KOPT-K1 (cell line): Measurements from ENCODE around the gene PTPRM.

Source experiments
- H3K27ac ChIP-seq: fragments of 200-600 bp; sonication (generic); 2 replicates; pipeline ENCODE4 v1.5.1; 2016; ENCODE audit warnings: antibody characterized with exemption, mild to moderate bottlenecking, low read depth, low read length; ENCODE audit not compliant: poor library complexity, severe bottlenecking
- H3K36me3 ChIP-seq: fragments of 200-600 bp; sonication (generic); 2 replicates; pipeline ENCODE4 v1.5.1; 2017; ENCODE audit warnings: antibody characterized with exemption, mild to moderate bottlenecking, low read length, moderate library complexity; ENCODE audit not compliant: insufficient read depth
- H3K9me3 ChIP-seq: fragments of 200-600 bp; sonication (generic); 2 replicates; pipeline ENCODE4 v1.5.1; 2017; ENCODE audit warnings: antibody characterized with exemption, low read length, mild to moderate bottlenecking; ENCODE audit not compliant: insufficient read depth, poor library complexity, severe bottlenecking

Gene PTPRM

DNA sequence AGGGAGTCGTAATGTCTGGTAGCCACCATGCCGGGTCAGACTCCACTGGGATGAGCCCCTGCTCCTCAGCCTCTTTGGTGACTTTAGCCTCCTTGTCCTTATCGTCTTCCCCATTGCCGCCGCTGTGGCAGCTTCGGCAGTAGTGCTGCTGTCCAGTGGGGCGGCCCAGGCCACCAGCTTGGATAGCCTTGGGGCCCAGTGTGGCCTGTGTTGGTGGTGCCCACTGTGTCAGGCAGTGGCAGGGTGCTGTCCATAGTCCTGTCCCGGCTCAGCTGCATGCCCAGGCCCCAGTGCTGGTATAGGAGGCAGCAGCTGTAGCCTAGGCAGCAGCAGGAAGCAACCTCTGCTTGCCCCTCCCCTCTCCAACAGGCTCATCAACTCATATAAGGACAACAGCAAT is 845.0 kb downstream of the PTPRM start:
- Histone ChIP-seq H3K36me3 (no peaks in the 10 kb centered on the region), H3K27ac (no peak overlapping the region), H3K9me3 (peaks cover 9% of the 10 kb centered on the region)

DNA sequence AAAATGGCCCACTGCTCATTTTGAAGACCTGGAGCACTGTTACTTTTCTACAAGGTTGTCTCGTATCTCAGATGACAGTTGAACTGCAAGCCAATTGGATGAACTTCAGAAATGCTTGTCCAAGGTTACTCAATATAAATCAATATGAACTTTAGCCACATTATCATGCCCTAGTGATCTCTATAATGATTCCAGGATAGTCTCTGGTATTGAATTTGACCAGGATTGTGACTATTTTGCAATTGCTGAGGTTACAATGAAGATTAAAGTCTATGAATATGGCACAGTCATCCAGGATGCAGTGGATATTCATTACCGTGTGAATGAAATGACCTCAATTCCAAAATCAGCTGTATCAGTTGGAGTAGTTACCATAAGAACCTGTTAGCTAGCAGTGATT is 846.1 kb downstream of the PTPRM start:
- Histone ChIP-seq H3K27ac (no peak overlapping the region), H3K9me3 (peaks cover 9% of the 10 kb centered on the region), H3K36me3 (no peaks in the 10 kb centered on the region)

DNA sequence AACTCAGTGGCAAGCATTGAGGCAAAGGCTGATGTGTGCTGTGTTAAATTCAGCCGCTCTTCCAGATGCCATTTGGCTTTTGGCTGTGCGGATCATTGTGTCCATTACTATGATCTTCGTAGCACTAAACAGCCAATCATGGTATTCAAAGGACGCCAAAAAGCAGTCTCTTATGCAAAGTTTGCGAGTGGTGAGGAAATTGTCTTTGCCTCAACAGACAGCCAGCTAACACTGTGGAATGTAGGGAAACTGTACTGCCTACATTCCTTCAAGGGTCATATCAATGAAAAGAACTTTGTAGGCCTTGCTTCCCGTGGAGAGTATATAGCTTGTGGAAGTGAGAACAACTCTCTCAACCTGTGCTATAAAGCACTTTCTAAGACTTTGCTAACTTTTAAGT is 846.6 kb downstream of the PTPRM start:
- H3K36me3 ChIP-seq, result no peaks in the 10 kb centered on the region
- H3K9me3 ChIP-seq, result peaks cover 9% of the 10 kb centered on the region
- H3K27ac ChIP-seq, result no peak overlapping the region

DNA sequence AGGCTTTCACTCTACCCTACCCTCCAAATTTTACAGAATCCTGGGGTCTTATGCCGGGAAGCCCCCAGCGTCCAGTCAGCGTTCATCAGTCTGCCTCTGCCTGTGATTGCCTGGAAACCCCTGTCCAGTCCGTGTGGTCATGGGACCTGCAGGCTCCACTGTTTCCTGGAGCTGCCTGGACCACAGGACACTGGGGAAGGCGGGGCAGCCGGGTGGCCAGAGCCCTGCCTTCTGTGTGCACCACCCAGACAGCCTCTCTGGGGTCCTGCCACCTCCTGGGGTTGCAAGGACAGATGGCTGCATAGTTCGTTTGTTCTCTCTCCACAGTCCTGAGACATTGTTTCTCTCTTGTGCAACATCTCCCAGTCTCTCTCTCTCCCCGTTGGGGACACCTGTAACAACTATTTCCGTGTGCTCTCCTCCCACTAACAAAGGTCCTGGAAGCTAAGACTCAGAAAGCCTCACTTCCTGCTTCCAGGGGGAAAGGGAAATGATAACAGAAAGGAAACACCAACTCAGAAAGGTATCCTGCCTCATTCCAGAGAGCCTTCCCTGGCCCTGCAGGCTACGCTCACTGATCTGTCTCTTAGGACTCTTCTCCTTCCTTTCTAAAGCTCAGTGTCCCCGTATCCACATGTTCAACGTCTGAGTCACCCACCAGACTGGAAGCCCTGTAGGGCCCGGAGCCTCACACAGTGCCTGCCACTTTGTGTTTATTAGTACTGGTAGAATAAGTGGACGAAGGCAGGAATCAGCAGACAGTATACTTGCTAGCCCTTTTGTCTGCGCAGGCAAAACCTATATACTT is 849.3 kb downstream of the PTPRM start:
- H3K36me3 ChIP-seq, result no peaks in the 10 kb centered on the region
- no peak overlapping the region for H3K27ac ChIP-seq

DNA sequence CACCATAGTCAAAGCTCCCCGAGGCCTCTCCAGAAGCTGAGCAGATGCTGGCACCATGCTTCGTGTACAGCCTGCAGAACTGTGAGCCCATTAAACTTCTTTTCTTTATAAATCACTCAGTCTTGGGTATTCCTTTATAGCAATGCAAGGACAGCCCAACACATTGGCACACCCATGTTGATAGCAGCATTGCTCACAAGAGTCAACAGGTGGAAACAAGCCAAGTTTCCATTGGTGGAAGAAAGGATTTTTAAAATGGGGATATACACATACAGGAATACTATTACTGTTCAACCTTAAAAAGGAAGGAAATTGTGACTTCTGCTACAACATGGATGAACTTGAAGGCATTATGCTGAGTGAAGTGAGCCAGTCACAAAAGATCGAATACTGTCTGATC is 855.3 kb downstream of the PTPRM start:
- Histone ChIP-seq H3K27ac (no peak overlapping the region), H3K36me3 (no peaks in the 10 kb centered on the region), H3K9me3 (no peaks in the 10 kb centered on the region)

More for the DNA sequence above, 849.3 kb downstream of the PTPRM start:
- peaks cover 7% of the 10 kb centered on the region for H3K9me3 ChIP-seq

DNA sequence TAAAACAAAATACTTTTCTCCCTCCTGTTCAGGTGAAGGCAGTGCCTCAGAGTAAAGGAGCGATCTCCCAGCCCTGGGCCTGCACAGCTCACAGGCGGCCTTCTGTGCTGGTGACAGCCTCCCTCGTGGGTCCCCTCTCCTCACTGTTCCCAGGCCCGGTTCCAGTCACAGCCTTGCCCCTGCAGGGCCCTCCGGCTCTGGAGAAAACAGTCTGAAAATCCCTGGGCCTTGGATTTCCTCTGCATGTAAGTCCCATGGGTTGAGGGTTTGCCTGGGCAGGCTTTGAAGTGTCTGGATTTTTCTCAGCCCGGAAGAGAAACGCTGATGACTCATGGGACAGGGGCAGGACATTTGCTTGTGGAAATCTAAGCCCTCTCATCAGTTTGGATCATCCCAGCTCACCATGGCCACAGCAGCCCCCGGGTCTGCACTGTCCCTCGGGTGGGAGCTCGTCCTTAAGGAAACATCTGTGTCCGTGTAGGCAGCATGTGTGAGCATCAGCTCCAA is 856.0 kb downstream of the PTPRM start:
- no peaks in the 10 kb centered on the region for H3K9me3 ChIP-seq
- H3K36me3 ChIP-seq, result no peaks in the 10 kb centered on the region
- H3K27ac ChIP-seq, result no peak overlapping the region

DNA sequence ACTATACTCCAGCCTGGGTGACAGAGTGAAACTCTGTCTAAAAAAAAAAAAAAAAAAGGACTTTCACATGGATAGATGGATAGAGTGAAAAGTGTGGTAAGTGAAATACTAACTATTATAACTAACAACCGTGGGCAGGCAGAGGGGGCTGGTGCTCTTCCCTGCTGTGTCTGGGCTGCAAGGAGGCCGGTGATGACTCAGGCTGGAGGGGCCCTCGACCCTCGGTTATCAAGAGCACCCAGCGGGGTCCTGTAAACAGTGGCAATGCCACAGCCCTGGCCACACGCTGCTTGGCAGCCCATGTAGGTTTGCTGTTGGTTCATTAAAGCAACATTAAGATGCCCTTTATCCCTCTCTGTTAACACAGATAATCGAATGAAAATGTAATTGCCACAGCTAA is 857.4 kb downstream of the PTPRM start:
- Histone ChIP-seq H3K27ac (no peak overlapping the region), H3K9me3 (no peaks in the 10 kb centered on the region), H3K36me3 (no peaks in the 10 kb centered on the region)

DNA sequence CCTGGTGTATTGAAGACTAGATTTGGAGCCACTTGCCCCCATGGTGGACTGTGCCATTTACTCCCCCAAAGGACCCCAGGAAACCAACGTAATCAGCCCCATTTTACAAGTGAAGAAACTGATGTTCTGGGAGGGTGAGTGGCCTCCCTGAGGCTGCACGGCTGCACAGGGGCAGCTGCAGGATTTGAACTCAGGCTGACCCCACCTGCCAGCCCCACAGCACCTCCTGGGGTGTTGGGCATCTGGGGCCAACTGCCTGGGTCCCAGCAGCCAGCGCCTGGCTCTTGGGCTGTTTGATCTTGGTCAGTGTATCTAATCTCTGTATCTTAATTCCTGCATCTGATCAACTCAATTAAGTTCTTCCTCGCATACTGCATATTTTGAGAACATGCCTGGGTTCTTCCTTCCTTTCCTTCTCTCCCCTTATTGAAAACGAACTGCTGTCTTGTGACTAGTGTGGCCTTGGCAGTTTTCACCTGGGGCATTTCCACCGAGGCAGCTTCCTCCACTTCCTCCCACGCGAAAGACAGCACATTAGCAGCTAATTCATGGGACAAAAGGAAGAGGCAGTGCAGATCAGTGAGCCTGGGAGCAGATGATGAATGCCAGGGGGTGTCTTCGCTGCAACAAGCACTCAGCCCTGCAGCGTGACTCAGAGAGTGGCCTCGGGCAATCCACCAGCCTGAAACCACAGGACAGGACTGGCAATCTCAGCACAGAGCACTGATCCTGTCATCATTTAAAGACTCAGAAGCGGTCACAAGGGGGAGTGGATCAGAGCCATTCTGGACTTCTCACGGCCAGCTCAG is 858.0 kb downstream of the PTPRM start:
- no peak overlapping the region for H3K27ac ChIP-seq
- H3K36me3 ChIP-seq, result no peaks in the 10 kb centered on the region
- no peaks in the 10 kb centered on the region for H3K9me3 ChIP-seq

DNA sequence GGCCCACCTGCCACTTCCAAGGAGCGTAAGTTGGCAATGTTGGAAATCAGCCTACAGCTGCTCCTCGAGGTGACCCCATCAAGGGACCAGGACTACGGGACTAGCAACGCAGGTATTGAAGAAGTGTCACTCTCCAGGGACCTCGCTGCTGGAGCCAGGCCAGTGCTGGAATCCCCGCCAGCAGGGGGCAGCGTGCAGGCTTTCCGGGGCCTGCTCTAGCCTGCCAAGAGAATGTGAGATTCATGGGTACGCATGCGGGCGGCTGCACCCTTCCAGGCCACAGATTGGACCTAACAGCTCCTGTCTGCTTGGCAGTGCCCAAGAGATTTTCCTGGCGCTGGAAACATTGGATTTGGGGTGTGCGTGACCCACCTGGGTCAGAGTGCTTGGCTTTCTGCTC is 859.3 kb downstream of the PTPRM start:
- Histone ChIP-seq H3K9me3 (no peaks in the 10 kb centered on the region), H3K36me3 (no peaks in the 10 kb centered on the region), H3K27ac (no peak overlapping the region)

DNA sequence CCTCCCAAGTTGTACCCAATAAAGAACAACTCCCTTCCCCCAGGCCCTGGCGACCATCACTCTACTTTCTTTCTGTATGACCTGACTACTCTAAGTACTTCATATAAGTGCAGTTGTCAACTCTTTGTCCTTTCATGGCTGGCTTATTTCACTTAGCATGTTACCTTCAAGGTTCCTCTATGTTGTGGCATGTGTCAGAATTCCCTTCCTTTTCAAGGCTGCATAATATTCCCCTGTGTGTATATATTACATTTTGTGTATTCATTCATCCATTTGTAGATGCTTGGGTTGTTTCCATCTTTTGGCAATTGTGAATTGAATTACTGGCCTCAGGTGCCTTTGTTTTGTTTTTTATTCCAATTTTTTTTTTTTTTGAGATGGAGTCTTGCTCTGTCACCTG is 860.2 kb downstream of the PTPRM start:
- H3K36me3 ChIP-seq, result no peaks in the 10 kb centered on the region
- H3K27ac ChIP-seq, result no peak overlapping the region
- no peaks in the 10 kb centered on the region for H3K9me3 ChIP-seq

DNA sequence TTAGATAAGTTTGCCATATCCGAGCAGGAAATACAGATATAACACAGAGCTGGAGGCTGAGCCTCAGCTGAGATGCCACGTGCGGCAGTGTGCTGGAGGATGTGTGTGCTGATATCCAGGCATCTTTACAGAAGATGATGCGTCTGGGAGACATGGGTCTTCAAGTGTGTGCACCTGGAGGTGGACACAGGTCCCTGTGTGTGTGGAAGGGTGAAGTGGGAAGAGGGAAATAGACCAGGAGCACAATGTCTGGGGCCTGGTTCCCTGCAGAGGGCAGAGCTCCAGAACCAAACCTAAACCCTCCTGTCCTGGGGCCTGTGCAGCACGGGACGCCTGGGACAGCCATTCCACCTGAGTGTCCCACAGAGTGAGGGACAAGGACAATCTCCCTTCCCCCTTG is 861.8 kb downstream of the PTPRM start:
- H3K27ac ChIP-seq, result no peak overlapping the region
- H3K9me3 ChIP-seq, result no peaks in the 10 kb centered on the region
- H3K36me3 ChIP-seq, result no peaks in the 10 kb centered on the region

DNA sequence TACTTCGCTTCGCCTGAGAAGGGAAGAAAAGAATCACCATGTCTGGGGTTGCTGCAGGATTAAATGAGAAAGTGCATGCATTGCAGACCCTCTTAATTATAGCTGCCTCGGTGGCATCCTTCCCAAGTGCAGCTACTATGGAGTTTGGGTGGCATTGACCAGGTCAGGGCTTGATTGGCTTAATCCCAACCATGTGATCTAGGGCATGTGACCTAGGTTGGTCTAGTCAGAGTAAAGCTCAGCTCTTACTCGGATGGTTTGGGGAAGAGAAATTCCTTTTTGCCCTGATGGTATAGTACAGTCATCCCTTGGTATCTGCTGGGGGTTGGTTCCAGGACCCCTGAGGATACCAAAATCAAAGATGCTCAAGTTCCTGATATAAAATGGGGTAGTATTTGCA is 863.9 kb downstream of the PTPRM start:
- Histone ChIP-seq H3K36me3 (no peaks in the 10 kb centered on the region), H3K27ac (no peak overlapping the region)

DNA sequence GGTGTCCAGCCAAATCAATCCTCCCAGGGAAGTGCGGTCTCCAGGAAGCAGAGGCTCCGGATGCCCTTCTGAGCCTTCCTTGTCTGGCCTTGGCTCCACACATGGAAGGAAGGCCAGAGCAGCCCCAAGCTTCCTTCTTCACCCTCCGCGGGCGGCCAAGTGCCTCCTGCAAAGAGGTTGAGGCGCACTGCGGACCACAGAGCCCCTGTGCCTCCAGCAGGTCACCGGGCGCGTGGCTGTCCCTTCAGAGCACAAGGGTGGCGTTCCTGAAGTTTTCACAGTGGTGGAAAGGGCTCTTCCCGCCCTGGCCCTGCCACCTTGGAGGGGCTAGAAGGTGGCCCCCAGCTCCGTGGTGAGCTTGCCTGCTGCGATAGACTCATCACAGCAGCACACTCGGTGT is 866.2 kb downstream of the PTPRM start:
- Histone ChIP-seq H3K9me3 (no peaks in the 10 kb centered on the region), H3K36me3 (no peaks in the 10 kb centered on the region), H3K27ac (no peak overlapping the region)

More for the DNA sequence above, 863.9 kb downstream of the PTPRM start:
- H3K9me3 ChIP-seq, result no peaks in the 10 kb centered on the region

DNA sequence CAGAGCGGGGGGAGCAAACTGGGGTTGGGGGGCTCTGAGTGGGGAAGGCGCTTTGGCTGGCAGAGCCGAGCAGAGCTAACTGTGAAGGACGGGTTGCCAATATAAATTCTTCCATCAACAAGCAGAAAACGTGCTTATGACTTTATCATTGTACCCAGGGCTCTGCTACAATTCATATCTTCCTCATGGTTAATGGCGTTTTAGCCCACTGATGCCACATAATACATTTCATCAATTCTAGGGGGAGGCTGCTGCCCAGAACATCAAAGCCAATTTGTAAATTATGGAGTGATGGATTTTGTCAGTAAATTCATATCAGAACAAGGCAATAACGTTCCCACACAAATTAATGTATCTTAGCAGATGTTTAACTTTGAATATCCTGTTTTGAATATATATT is 866.7 kb downstream of the PTPRM start:
- Histone ChIP-seq H3K36me3 (no peaks in the 10 kb centered on the region), H3K9me3 (no peaks in the 10 kb centered on the region), H3K27ac (no peak overlapping the region)

DNA sequence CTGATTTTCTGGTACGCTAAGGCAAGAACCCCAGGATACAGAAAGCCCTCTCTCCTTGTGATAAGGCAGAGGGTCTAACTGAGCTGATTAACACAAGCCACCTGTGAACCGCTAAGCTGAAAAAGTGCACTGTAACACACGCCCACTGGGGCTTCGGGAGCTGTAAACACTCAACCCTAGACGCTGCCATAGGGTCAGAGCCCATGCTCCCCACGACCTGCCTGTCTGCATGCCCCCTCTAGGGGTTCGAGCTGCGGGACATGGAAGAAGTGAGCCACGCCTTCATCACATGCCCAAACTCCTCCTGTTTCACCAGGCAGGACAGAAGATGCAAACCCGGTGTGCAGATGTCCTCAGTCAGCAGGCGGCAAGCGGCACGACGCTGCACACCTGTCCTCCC is 868.3 kb downstream of the PTPRM start:
- no peaks in the 10 kb centered on the region for H3K36me3 ChIP-seq
- peaks cover 4% of the 10 kb centered on the region for H3K9me3 ChIP-seq

More for the DNA sequence above, 868.3 kb downstream of the PTPRM start:
- no peak overlapping the region for H3K27ac ChIP-seq
